DOHH2 (cell line): Measurements from ENCODE around the gene CHCHD6.

Experiments
- H3F3A ChIP-seq: fragments of 200-600 bp; sonication (generic), shearing (Covaris generic); 2 replicates; pipeline ENCODE4 v1.6.0; 2016; ENCODE audit warnings: antibody characterized with exemption, mild to moderate bottlenecking; ENCODE audit not compliant: control insufficient read depth, insufficient read depth
- H3K27ac ChIP-seq: fragments of 200-600 bp; sonication (generic); 2 replicates; pipeline ENCODE4 v1.5.1; 2014; ENCODE audit warnings: low read depth, mild to moderate bottlenecking, low read length, moderate library complexity
- H3K27me3 ChIP-seq: fragments of 200-600 bp; sonication (generic); 2 replicates; pipeline ENCODE4 v1.6.1; 2014; ENCODE audit warnings: mild to moderate bottlenecking, low read length, mixed read lengths; ENCODE audit not compliant: control insufficient read depth
- H3K36me3 ChIP-seq: fragments of 200-600 bp; sonication (generic); 2 replicates; pipeline ENCODE4 v1.6.1; 2014; ENCODE audit warnings: mild to moderate bottlenecking, low read length, moderate library complexity, mixed read lengths; ENCODE audit not compliant: control insufficient read depth
- H3K4me1 ChIP-seq: fragments of 200-600 bp; sonication (generic); 2 replicates; pipeline ENCODE4 v1.6.1; 2014; ENCODE audit warnings: mild to moderate bottlenecking, low read length, mixed read lengths; ENCODE audit not compliant: control insufficient read depth
- H3K4me2 ChIP-seq: fragments of 200-600 bp; sonication (generic); 2 replicates; pipeline ENCODE4 v1.6.0; 2014; ENCODE audit warnings: mild to moderate bottlenecking, low read length, moderate library complexity
- H3K4me3 ChIP-seq: fragments of 200-600 bp; sonication (generic); 2 replicates; pipeline ENCODE4 v1.5.1; 2014; ENCODE audit warnings: mild to moderate bottlenecking, low read length, mixed read lengths
- H3K79me2 ChIP-seq: fragments of 200-600 bp; sonication (generic); 2 replicates; pipeline ENCODE4 v1.6.1; 2014; ENCODE audit warnings: mild to moderate bottlenecking, low read length, mixed read lengths; ENCODE audit not compliant: control insufficient read depth
- H3K9me2 ChIP-seq: fragments of 200-600 bp; sonication (generic); replicated peaks from 2 replicates; pipeline ENCODE4 v1.6.1; 2014; ENCODE audit warnings: mild to moderate bottlenecking, low read length, mixed read lengths; ENCODE audit not compliant: control insufficient read depth
- H3K9me3 ChIP-seq: fragments of 200-600 bp; sonication (generic); 2 replicates; pipeline ENCODE4 v1.6.1; 2014; ENCODE audit warnings: antibody characterized with exemption, low read length, mixed read lengths; ENCODE audit not compliant: control insufficient read depth, insufficient read depth
- H4K20me1 ChIP-seq: fragments of 200-600 bp; sonication (generic); 2 replicates; pipeline ENCODE4 v1.6.0; 2014; ENCODE audit warnings: low read depth, mild to moderate bottlenecking, antibody characterized with exemption, low read length, moderate library complexity; ENCODE audit not compliant: control insufficient read depth, insufficient read depth
- CTCF ChIP-seq: fragments of 200-600 bp; sonication (generic); IDR thresholded peaks from one replicate; pipeline ENCODE4 v1.5.1; 2014; ENCODE audit warnings: antibody characterized with exemption, mild to moderate bottlenecking, low read depth, low read length; ENCODE audit not compliant: poor library complexity, severe bottlenecking
- EZH2phosphoT487 ChIP-seq: fragments of 200-600 bp; sonication (generic); IDR thresholded peaks from 2 replicates; pipeline ENCODE4 v1.6.1; 2017; ENCODE audit warnings: borderline replicate concordance, mild to moderate bottlenecking, antibody characterized with exemption, low read length, moderate library complexity, mixed read lengths

The CHCHD6 gene

GRCh38 chr3:126870608-126871210 is 166.7 kb downstream of the CHCHD6 start:
- H3K4me2 ChIP-seq = no peak overlapping the region
- TF ChIP-seq CTCF = no peak
- no peak for TF ChIP-seq EZH2phosphoT487
- no peaks in the 10 kb centered on the region for H3K4me1 ChIP-seq
- H3K27me3 ChIP-seq = no peaks in the 10 kb centered on the region
- H3F3A ChIP-seq = no peaks in the 10 kb centered on the region
- H3K4me3 ChIP-seq = no peak overlapping the region
- H3K79me2 ChIP-seq = no peaks in the 10 kb centered on the region
- H3K9me2 ChIP-seq = no peaks in the 10 kb centered on the region
- H4K20me1 ChIP-seq = no peaks in the 10 kb centered on the region
- H3K36me3 ChIP-seq = no peaks in the 10 kb centered on the region
- H3K9me3 ChIP-seq = no peaks in the 10 kb centered on the region
- no peak overlapping the region for H3K27ac ChIP-seq

GRCh38 chr3:126872701-126873342 is 168.8 kb downstream of the CHCHD6 start:
- Histone ChIP-seq H3K79me2 (no peaks in the 10 kb centered on the region), H3K9me3 (no peaks in the 10 kb centered on the region), H3K27ac (no peak overlapping the region), H3K4me3 (no peak overlapping the region), H3K27me3 (no peaks in the 10 kb centered on the region), H4K20me1 (no peaks in the 10 kb centered on the region), H3K36me3 (no peaks in the 10 kb centered on the region), H3K4me1 (no peaks in the 10 kb centered on the region), H3K9me2 (no peaks in the 10 kb centered on the region), H3F3A (no peaks in the 10 kb centered on the region), H3K4me2 (no peak overlapping the region)
- no peak for TF ChIP-seq CTCF
- TF ChIP-seq EZH2phosphoT487 = no peak

GRCh38 chr3:126873416-126873815 is 169.4 kb downstream of the CHCHD6 start:
- no peak overlapping the region for H3K4me3 ChIP-seq
- no peaks in the 10 kb centered on the region for H4K20me1 ChIP-seq
- no peaks in the 10 kb centered on the region for H3K36me3 ChIP-seq
- TF ChIP-seq CTCF = no peak
- no peak for TF ChIP-seq EZH2phosphoT487
- H3K27me3 ChIP-seq = no peaks in the 10 kb centered on the region
- H3K27ac ChIP-seq = no peak overlapping the region
- no peaks in the 10 kb centered on the region for H3K9me2 ChIP-seq
- H3K4me2 ChIP-seq = no peak overlapping the region
- no peaks in the 10 kb centered on the region for H3K79me2 ChIP-seq
- no peaks in the 10 kb centered on the region for H3F3A ChIP-seq
- H3K9me3 ChIP-seq = no peaks in the 10 kb centered on the region
- no peaks in the 10 kb centered on the region for H3K4me1 ChIP-seq
